ENCODE results near the gene CC2D2A.

Gene CC2D2A

DNA sequence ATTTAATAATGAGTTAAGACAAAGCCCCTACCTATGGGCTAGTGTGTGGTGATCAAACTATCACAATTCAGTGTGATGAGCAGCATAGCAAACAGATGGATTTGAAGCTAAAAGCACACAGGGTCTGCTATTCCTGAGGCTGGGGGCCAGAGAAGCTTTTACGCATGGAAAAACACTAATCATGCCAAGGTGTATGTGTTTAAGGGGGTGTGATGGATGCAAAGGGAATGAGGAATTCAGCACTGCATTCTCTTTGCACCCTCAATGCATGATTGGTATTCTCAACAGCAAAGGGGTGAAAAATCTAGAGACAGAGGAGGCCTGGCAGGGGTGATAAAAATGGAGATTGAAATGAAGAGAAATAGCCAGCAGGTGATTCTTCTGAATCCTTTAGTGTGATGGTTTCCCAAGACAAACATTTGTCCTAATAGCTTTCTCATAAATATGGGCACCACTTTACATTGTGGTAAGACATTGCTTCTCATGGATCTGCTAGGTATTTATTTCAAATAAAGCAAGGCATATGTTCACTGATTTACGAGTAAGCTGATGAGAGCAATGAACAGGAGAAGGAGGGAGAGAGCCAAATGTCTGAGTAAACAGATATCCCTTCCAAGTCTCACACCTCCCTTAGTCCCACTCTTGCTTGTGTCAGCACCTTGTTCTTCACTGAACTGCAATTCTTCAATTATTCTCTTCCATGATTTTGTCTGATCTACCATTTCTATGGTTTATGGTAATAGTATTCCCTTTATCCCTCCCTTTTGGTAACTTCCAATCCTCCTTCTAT, 26.1 kb upstream of the CC2D2A start:
- H3K4me3 ChIP-seq (ENCODE audit: low read length), result no peak overlapping the region

DNA sequence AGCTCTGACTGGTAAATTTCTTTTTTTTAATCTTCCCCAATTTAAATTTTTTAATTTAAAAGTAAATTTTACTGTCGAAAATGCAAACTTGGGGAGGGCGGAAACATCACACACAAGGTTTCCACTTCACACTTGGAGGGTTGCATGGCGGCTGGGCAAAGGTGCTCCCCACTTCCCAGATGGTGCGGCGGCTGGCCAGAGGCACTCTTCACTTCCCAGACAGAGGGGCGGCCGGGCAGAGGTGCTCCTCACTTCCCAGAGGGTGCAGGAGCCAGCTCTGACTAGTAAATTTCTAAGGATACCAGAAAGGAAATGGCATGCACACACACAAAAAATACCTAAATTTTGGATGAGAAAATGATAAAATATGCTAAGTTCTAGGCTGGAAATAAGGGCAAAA, 25.4 kb upstream of the CC2D2A start:
- no peaks in the 10 kb centered on the region for H3K27me3 ChIP-seq (ENCODE audit: control insufficient read depth, insufficient read depth, low read length)
- no peaks in the 10 kb centered on the region for H3K9me3 ChIP-seq (ENCODE audit: control insufficient read depth, low read depth, low read length)
- H3K27ac ChIP-seq (ENCODE audit: low read length), result no peak overlapping the region
- no peak overlapping the region for H3K9ac ChIP-seq (ENCODE audit: low read length)
- no peaks in the 10 kb centered on the region for H3K4me1 ChIP-seq (ENCODE audit: control insufficient read depth, low read depth, low read length)
- no peaks in the 10 kb centered on the region for H3K36me3 ChIP-seq (ENCODE audit: control insufficient read depth, low read depth, low read length)
- no peak overlapping the region for H3K4me3 ChIP-seq (ENCODE audit: low read length)

More for the DNA sequence above, 26.1 kb upstream of the CC2D2A start:
- H3K36me3 ChIP-seq (ENCODE audit: control insufficient read depth, low read depth, low read length), result no peaks in the 10 kb centered on the region
- H3K4me1 ChIP-seq (ENCODE audit: control insufficient read depth, low read depth, low read length), result no peaks in the 10 kb centered on the region
- H3K27ac ChIP-seq (ENCODE audit: low read length), result no peak overlapping the region
- no peaks in the 10 kb centered on the region for H3K9me3 ChIP-seq (ENCODE audit: control insufficient read depth, low read depth, low read length)
- no peaks in the 10 kb centered on the region for H3K27me3 ChIP-seq (ENCODE audit: control insufficient read depth, insufficient read depth, low read length)
- no peak overlapping the region for H3K9ac ChIP-seq (ENCODE audit: low read length)

DNA sequence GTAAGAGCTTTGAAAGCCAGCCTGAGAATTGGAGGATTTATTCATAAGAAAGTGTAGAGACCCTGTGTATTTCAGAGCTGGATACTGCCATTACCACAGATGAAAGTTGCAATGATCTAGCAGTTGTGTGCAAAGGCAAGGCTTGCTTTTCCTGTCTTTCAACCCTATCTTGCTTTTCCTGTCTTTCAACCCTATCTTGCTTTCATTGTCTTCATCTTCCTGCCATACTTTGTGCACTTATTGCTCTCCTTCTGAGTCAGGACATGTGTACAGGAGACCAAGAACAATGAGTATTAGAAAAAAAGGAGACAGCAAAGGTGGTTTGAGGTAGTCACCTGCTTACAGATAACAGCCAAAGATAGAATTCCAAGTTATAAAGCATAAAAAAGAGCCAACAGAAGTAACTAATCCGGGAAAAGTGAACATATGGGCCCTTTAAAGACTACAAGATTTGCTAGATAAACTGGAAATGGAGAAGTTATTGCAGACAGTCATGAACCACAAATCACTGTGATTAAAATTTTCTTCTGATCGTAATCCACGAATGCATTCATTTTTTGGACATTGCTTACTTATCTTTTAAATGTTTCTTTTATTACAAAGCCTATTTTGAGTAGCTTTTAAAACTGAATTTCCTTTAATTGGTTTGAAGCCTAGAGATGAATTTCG, 24.7 kb upstream of the CC2D2A start:
- Histone ChIP-seq H3K27ac (ENCODE audit: low read length) (no peak overlapping the region), H3K4me1 (ENCODE audit: control insufficient read depth, low read depth, low read length) (no peaks in the 10 kb centered on the region), H3K9ac (ENCODE audit: low read length) (no peak overlapping the region), H3K9me3 (ENCODE audit: control insufficient read depth, low read depth, low read length) (no peaks in the 10 kb centered on the region), H3K4me3 (ENCODE audit: low read length) (no peak overlapping the region), H3K36me3 (ENCODE audit: control insufficient read depth, low read depth, low read length) (no peaks in the 10 kb centered on the region), H3K27me3 (ENCODE audit: control insufficient read depth, insufficient read depth, low read length) (no peaks in the 10 kb centered on the region)

DNA sequence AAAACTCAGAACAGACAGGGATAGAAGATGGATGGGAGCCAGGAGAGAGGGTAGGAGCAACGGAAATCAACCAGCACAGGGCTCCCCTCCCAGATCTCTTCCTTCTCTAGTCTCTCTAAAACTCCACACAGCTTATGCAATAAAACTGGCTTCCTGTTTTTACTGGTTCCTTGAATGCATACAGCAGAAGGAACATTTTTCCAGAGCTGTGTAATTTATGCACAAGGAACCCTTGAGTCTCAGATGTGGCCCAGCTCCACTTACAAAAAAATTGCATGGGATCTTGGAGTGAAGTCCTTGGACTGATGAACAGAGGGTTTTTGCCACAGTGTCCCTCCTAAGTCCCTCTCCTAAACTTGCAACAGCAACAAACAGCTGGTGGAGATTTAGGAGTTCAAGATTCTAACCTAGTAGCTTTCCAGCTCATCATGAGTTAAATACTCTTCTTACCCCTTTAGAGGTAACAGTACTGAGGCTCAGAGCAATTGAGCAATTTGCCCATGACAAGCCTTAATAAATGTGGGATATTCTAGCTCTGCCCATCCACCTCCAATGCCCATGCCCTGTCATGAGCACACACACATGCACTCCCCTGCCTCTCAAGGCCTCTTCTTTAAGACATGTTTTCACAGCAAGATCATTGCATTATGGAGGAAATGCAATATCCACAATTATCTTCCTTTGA, 18.4 kb upstream of the CC2D2A start:
- no peaks in the 10 kb centered on the region for H3K9me3 ChIP-seq (ENCODE audit: control insufficient read depth, low read depth, low read length)
- no peaks in the 10 kb centered on the region for H3K36me3 ChIP-seq (ENCODE audit: control insufficient read depth, low read depth, low read length)
- H3K27ac ChIP-seq (ENCODE audit: low read length), result no peak overlapping the region
- H3K4me1 ChIP-seq (ENCODE audit: control insufficient read depth, low read depth, low read length), result no peaks in the 10 kb centered on the region
- H3K4me3 ChIP-seq (ENCODE audit: low read length), result no peak overlapping the region
- no peaks in the 10 kb centered on the region for H3K27me3 ChIP-seq (ENCODE audit: control insufficient read depth, insufficient read depth, low read length)
- H3K9ac ChIP-seq (ENCODE audit: low read length), result no peak overlapping the region

DNA sequence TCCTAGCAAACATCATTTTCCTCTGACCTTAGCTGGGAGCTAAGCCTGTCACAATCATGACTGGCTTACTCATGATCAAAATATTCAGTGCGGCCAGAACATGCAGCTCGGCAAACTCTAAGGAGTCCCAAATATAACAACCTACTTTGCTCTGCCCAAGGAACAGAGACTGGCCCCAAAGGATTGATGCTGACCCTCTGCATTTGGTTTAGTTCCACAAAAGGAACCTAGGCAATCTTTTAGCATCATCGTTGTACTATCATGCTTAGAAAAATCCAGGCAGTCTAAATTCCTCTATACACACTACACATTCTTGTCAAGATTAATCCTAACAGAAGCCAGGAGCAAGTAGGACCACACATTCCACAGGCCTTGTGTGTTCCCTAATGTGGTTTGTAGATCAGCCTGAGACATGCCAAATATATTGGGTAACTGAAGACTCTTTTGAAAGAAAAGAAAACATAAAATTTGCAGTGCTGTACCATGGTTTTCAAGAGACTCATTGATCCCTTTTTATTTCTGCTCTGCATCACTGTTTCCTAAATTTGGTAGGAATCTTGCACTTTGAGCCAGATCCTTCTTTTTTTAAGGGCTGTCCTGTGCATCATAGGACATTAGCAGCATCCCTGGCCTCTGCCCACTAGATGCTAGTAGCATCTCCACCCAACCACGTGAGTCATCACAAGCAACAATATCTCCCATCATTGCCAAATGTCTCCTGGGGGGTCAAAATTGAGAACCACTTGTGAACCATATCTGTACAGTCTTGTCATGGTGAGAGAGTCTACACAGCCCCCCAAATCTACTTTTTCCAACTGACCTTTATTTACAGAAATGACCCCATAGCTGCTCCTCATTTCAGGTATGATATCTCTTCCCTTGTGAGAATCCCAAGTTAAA, 17.6 kb upstream of the CC2D2A start:
- Histone ChIP-seq H3K36me3 (ENCODE audit: control insufficient read depth, low read depth, low read length) (no peaks in the 10 kb centered on the region), H3K9me3 (ENCODE audit: control insufficient read depth, low read depth, low read length) (no peaks in the 10 kb centered on the region), H3K27me3 (ENCODE audit: control insufficient read depth, insufficient read depth, low read length) (no peaks in the 10 kb centered on the region), H3K4me3 (ENCODE audit: low read length) (no peak overlapping the region), H3K4me1 (ENCODE audit: control insufficient read depth, low read depth, low read length) (no peaks in the 10 kb centered on the region), H3K27ac (ENCODE audit: low read length) (no peak overlapping the region), H3K9ac (ENCODE audit: low read length) (no peak overlapping the region)

- Histone ChIP-seq H3K9me3 (ENCODE audit: control insufficient read depth, low read depth, low read length) (no peaks in the 10 kb centered on the region), H3K4me1 (ENCODE audit: control insufficient read depth, low read depth, low read length) (no peaks in the 10 kb centered on the region), H3K36me3 (ENCODE audit: control insufficient read depth, low read depth, low read length) (no peaks in the 10 kb centered on the region), H3K9ac (ENCODE audit: low read length) (no peak overlapping the region), H3K27me3 (ENCODE audit: control insufficient read depth, insufficient read depth, low read length) (no peaks in the 10 kb centered on the region), H3K4me3 (ENCODE audit: low read length) (no peak overlapping the region), H3K27ac (ENCODE audit: low read length) (no peak overlapping the region)
Measured at GRCh38 chr4:15455290-15455689, 14.4 kb upstream of the CC2D2A start.

DNA sequence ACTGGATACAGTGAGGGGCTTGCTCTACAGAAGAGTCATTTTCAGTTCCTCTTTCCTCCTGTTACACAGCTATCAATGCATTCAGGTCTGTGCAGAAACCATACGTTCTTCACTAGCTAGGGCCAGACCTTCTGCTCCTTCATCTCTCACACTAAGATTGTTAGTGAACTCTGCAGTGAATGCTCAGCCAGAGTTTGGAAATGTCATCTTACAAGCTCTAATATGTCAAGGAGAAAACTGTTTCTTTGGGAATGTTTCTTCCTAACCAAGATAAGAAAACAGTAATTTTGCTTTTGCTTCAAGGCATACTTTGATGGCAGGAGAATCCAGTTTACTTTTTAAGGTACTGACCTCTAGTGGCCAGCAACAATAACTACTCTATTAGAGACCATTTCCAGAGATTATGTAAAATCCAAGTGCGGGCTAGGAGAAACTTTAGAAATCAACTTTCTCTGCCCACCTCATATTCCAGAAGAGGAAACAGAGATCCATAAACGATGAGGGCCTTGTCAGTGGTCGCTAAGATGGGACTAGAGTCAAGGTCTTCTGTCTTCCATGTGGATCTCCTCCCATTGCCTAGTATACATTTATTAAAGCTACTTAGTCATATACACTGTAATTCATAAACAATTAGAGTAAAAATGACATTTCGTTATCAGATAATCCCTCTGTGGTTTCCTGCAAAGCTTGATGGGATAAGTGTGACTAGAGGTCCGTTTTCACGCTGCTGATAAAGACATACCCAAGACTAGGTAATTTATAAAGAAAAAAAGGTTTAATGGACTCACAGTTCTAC, 12.1 kb upstream of the CC2D2A start:
- H3K4me1 ChIP-seq (ENCODE audit: control insufficient read depth, low read depth, low read length), result no peaks in the 10 kb centered on the region
- no peaks in the 10 kb centered on the region for H3K9me3 ChIP-seq (ENCODE audit: control insufficient read depth, low read depth, low read length)
- no peak overlapping the region for H3K4me3 ChIP-seq (ENCODE audit: low read length)
- no peak overlapping the region for H3K27ac ChIP-seq (ENCODE audit: low read length)
- H3K27me3 ChIP-seq (ENCODE audit: control insufficient read depth, insufficient read depth, low read length), result no peaks in the 10 kb centered on the region
- H3K9ac ChIP-seq (ENCODE audit: low read length), result no peak overlapping the region
- H3K36me3 ChIP-seq (ENCODE audit: control insufficient read depth, low read depth, low read length), result no peaks in the 10 kb centered on the region

GRCh38 chr4:15458616-15459015, 11.1 kb upstream of the CC2D2A start:
- Histone ChIP-seq H3K4me1 (ENCODE audit: control insufficient read depth, low read depth, low read length) (no peaks in the 10 kb centered on the region), H3K9me3 (ENCODE audit: control insufficient read depth, low read depth, low read length) (no peaks in the 10 kb centered on the region), H3K36me3 (ENCODE audit: control insufficient read depth, low read depth, low read length) (no peaks in the 10 kb centered on the region), H3K27me3 (ENCODE audit: control insufficient read depth, insufficient read depth, low read length) (no peaks in the 10 kb centered on the region), H3K27ac (ENCODE audit: low read length) (no peak overlapping the region), H3K9ac (ENCODE audit: low read length) (no peak overlapping the region), H3K4me3 (ENCODE audit: low read length) (no peak overlapping the region)

DNA sequence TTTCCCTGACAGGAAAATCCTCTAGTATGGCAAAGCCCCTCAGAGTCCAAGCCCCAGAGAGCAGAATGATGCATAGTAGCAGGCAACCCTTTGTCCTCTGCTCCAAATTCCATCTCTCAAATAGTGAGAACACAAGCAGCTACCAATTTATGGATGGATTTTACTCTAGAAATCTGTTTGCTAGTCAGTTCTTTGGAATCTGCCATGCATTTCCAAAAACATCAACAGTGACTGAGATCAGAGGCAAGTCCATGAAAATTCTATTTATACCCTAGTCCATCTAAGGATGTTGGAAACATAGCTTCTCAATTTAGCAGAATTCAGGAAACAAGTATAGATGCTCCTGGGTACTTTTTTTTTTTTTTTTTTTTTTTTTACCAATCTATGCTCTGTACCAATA, 10.0 kb upstream of the CC2D2A start:
- Histone ChIP-seq H3K9me3 (ENCODE audit: control insufficient read depth, low read depth, low read length) (no peaks in the 10 kb centered on the region), H3K27ac (ENCODE audit: low read length) (no peak overlapping the region), H3K27me3 (ENCODE audit: control insufficient read depth, insufficient read depth, low read length) (no peaks in the 10 kb centered on the region), H3K4me3 (ENCODE audit: low read length) (no peak overlapping the region), H3K36me3 (ENCODE audit: control insufficient read depth, low read depth, low read length) (no peaks in the 10 kb centered on the region), H3K4me1 (ENCODE audit: control insufficient read depth, low read depth, low read length) (no peaks in the 10 kb centered on the region), H3K9ac (ENCODE audit: low read length) (no peak overlapping the region)

- H3K4me3 ChIP-seq (ENCODE audit: low read length), result no peak overlapping the region
- no peaks in the 10 kb centered on the region for H3K27me3 ChIP-seq (ENCODE audit: control insufficient read depth, insufficient read depth, low read length)
Measured at GRCh38 chr4:15466596-15466995, 3.1 kb upstream of the CC2D2A start.

More at GRCh38 chr4:15466596-15466995, 3.1 kb upstream of the CC2D2A start:
- H3K9ac ChIP-seq (ENCODE audit: low read length), result no peak overlapping the region
- no peaks in the 10 kb centered on the region for H3K36me3 ChIP-seq (ENCODE audit: control insufficient read depth, low read depth, low read length)
- H3K27ac ChIP-seq (ENCODE audit: low read length), result no peak overlapping the region
- H3K9me3 ChIP-seq (ENCODE audit: control insufficient read depth, low read depth, low read length), result no peaks in the 10 kb centered on the region
- peaks cover 19% of the 10 kb centered on the region for H3K4me1 ChIP-seq (ENCODE audit: control insufficient read depth, low read depth, low read length)

All from iPS-18a (cell line).